ENCODE results near the gene STPG3. TPM values are rescaled to one million over a fixed set of nuclear protein-coding genes. Genes with fewer than 3 reads are reported as not detected.

STPG3 gene
- total RNA-seq, 2 donors from 2014 or later, result not detected

DNA sequence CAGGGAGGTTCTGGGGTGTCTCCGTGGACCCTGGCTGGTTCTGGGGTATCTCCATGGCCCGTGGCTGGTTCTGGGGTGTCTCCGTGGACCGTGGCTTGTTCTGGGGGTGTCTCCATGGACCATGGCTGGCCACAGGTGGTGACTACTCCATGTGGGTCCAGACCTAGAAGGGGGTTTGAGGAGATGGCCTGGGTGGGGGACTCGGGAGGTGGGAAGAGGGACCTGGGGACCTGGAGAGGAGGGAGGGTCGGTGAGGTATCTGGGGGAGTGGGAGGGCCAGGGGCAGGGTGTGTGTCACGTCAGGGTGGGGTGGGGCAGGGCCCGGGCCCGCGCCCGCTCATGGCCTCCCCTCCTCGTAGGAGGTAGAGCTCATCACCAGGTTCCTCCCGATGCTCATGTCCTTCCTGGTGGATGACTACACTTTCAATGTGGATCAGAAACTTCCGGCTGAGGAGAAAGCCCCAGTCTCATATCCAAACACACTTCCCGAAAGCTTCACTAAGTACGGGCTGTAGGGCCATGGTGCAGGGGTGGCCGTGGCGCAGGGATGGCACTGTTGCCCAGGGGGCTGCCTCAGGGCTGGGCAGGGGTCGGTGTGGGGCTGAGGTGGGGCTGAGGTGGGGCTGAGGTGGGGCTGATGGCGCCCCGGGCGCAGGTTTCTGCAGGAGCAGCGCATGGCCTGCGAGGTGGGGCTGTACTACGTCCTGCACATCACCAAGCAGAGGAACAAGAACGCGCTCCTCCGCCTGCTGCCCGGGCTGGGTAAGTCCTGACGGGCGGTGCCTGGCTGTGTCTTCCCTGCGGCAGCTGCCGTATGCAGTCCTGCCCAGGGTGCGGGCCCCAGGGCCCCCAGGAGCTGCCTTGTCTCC lies 15.7 kb downstream of the STPG3 start:
- Histone ChIP-seq H3K9me3 (no peaks in the 10 kb centered on the region), H3K27ac (no peak overlapping the region), H3K4me1 (peaks cover 12% of the 10 kb centered on the region), H3K36me3 (peaks cover 14% of the 10 kb centered on the region), H3K4me3 (no peak overlapping the region), H3K9ac (ENCODE audit: low read depth in 2 of 2, low read length in 2 of 2) (no peak overlapping the region), H3K27me3 (no peaks in the 10 kb centered on the region)
- TF ChIP-seq, protein P1, sequence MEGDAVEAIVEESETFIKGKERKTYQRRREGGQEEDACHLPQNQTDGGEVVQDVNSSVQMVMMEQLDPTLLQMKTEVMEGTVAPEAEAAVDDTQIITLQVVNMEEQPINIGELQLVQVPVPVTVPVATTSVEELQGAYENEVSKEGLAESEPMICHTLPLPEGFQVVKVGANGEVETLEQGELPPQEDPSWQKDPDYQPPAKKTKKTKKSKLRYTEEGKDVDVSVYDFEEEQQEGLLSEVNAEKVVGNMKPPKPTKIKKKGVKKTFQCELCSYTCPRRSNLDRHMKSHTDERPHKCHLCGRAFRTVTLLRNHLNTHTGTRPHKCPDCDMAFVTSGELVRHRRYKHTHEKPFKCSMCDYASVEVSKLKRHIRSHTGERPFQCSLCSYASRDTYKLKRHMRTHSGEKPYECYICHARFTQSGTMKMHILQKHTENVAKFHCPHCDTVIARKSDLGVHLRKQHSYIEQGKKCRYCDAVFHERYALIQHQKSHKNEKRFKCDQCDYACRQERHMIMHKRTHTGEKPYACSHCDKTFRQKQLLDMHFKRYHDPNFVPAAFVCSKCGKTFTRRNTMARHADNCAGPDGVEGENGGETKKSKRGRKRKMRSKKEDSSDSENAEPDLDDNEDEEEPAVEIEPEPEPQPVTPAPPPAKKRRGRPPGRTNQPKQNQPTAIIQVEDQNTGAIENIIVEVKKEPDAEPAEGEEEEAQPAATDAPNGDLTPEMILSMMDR (IDR thresholded peaks at IDR 0.05), result no peak
- intact Hi-C loops (cut with DNase I), result no loop called here
- DNase-seq, result no peak

- Histone ChIP-seq H3K27ac (no peak overlapping the region), H3K4me3 (no peak overlapping the region), H3K4me1 (peaks cover 12% of the 10 kb centered on the region), H3K27me3 (no peaks in the 10 kb centered on the region), H3K36me3 (peaks cover 14% of the 10 kb centered on the region), H3K9ac (ENCODE audit: low read depth in 2 of 2, low read length in 2 of 2) (no peak overlapping the region), H3K9me3 (no peaks in the 10 kb centered on the region)
- no peak for DNase-seq
- TF ChIP-seq, protein P1 (IDR thresholded peaks at IDR 0.05), result no peak
- intact Hi-C loops (cut with DNase I), result no loop called here
These were observed 16.9 kb downstream of the STPG3 start for GRCh38 chr9:137267933-137268355.

- DNase-seq, result no peak
- intact Hi-C loops (cut with DNase I), result no loop called here
- H3K36me3 ChIP-seq, result peaks cover 14% of the 10 kb centered on the region
- TF ChIP-seq, protein P1 (IDR thresholded peaks at IDR 0.05), result no peak
- H3K9me3 ChIP-seq, result no peaks in the 10 kb centered on the region
- no peaks in the 10 kb centered on the region for H3K27me3 ChIP-seq
- peak overlapping the region in 1 of 2 donors; percentile 69 for H3K9ac ChIP-seq (ENCODE audit: low read depth in 2 of 2, low read length in 2 of 2)
- peak overlapping the region; percentile 1 for H3K4me3 ChIP-seq
- peaks cover 12% of the 10 kb centered on the region for H3K4me1 ChIP-seq
- H3K27ac ChIP-seq, result peak overlapping the region; percentile 40
These were observed 17.6 kb downstream of the STPG3 start for GRCh38 chr9:137268538-137269201.

GRCh38 chr9:137269231-137269772 lies 18.2 kb downstream of the STPG3 start:
- peaks cover 12% of the 10 kb centered on the region for H3K4me1 ChIP-seq
- peak overlapping the region; percentile 1 for H3K4me3 ChIP-seq
- H3K36me3 ChIP-seq, result peaks cover 10% of the 10 kb centered on the region

More at GRCh38 chr9:137269231-137269772, 18.2 kb downstream of the STPG3 start:
- no peaks in the 10 kb centered on the region for H3K9me3 ChIP-seq
- H3K9ac ChIP-seq (ENCODE audit: low read depth in 2 of 2, low read length in 2 of 2), result peak overlapping the region in 1 of 2 donors; percentile 69
- TF ChIP-seq, protein P1 (IDR thresholded peaks at IDR 0.05), result no peak
- no peaks in the 10 kb centered on the region for H3K27me3 ChIP-seq
- peak; percentile 69 for DNase-seq
- intact Hi-C loops (cut with DNase I), result no loop called here
- peak overlapping the region; percentile 40 for H3K27ac ChIP-seq
